Mammary epithelial cell (primary cell): Measurements from ENCODE around the gene CLEC16A.

Source experiments
- CTCF ChIP-seq, 2 donors: IDR thresholded peaks in 1 of 2; conservative IDR thresholded peaks in 1 of 2; 2 replicates each; pipeline ENCODE4 v1.5.1; 2011 to 2012; ENCODE audit warnings: inconsistent platforms in 2 of 2, low read length in 2 of 2, mild to moderate bottlenecking in 2 of 2, control low read depth in 1 of 2, low read depth in 1 of 2; ENCODE audit not compliant: insufficient read depth in 1 of 2; ENCODE audit errors: extremely low read depth in 1 of 2
- EZH2 ChIP-seq: IDR thresholded peaks from 2 replicates; pipeline ENCODE4 v1.6.1; 2012; ENCODE audit warnings: low read length, inconsistent platforms, borderline replicate concordance

GRCh38 chr16:10992797-10993196 lies 48.4 kb downstream of the CLEC16A start:
- TF ChIP-seq CTCF (conservative IDR thresholded peaks at IDR 0.05 in 1 of 2, IDR thresholded peaks at IDR 0.05 in 1 of 2; ENCODE audit: extremely low read depth in 1 of 2, insufficient read depth in 1 of 2, low read depth in 1 of 2, low read length in 2 of 2) (no peak), EZH2 (no peak)
